Ovary (tissue), 9 donors: ENCODE results near the gene GRK5. TPM values are rescaled to one million over a fixed set of nuclear protein-coding genes. Genes with fewer than 3 reads are reported as not detected.

Experiments
- DNase-seq, 5 donors: peaks; one replicate each; pipeline ENCODE4 v3.0.0-alpha.2; 2019 to 2020
- H3K27ac ChIP-seq, 2 donors: fragments of 200-600 bp; one replicate each; pipeline versions ENCODE4 v1.5.1 to v1.8.0; 2019 to 2022
- H3K27me3 ChIP-seq: fragments of 200-600 bp; one replicate; pipeline ENCODE4 v1.8.0; 2022
- H3K36me3 ChIP-seq: fragments of 200-600 bp; sonication (generic); one replicate; pipeline ENCODE4 v1.5.1; 2019
- H3K4me1 ChIP-seq: one replicate; pipeline ENCODE4 v1.8.1; 2013; ENCODE audit warnings: mild to moderate bottlenecking, moderate library complexity; ENCODE audit not compliant: insufficient read depth
- H3K4me3 ChIP-seq: fragments of 200-600 bp; sonication (generic); one replicate; pipeline ENCODE4 v1.5.1; 2017
- H3K9me3 ChIP-seq, 2 donors: fragments of 200-600 bp in 1 of 2; sonication (generic) in 1 of 2; one replicate each; pipeline versions ENCODE4 v1.5.1 to v1.8.1; 2013 to 2019; ENCODE audit warnings: mild to moderate bottlenecking in 1 of 2, moderate library complexity in 1 of 2
- CTCF ChIP-seq, 3 donors: fragments of 450-650 bp in 2 of 3; fragments of 200-600 bp in 1 of 3; IDR thresholded peaks; one replicate each; pipeline versions ENCODE4 v1.5.1 to v1.8.0; 2016 to 2022; ENCODE audit warnings: antibody characterized with exemption in 3 of 3, mild to moderate bottlenecking in 1 of 3
- EP300 ChIP-seq: sonication (generic); formaldehyde crosslinking; IDR thresholded peaks from one replicate; pipeline ENCODE4 v1.6.1; 2017; ENCODE audit warnings: antibody characterized with exemption
- POLR2A ChIP-seq: fragments of 450-650 bp; IDR thresholded peaks from one replicate; pipeline ENCODE4 v1.6.1; 2017; ENCODE audit warnings: antibody characterized with exemption, mild to moderate bottlenecking, moderate library complexity
- WGBS, 3 donors: extraction: QIAGEN DNeasy Blood & Tissue Kit in 1 of 3; methylation state at CpG; one replicate each; pipeline versions ENCODE4 v1.1.5 to v1.1.7; 2013 to 2017; 5-methylcytosine and 5-hydroxymethylcytosine counted together
- intact Hi-C, 4 donors: fragments of 100-400 bp; cut with DNase I; formaldehyde crosslinking; loops; one replicate each; pipeline versions ENCODE4 v1.11.0 to v1.15.1; 2022 to 2023
- polyA plus RNA-seq, 2 donors: library from polyadenylated mRNA; stranded (reverse); fragments of 200-250 nt in 1 of 2; fragments of 350-450 nt in 1 of 2; fragmentation: Illumina TruSeq in 1 of 2; extraction: RNeasy Lipid Tissue Mini Kit (QIAGEN cat#74804) in 1 of 2; gene quantifications; one replicate each; pipeline ENCODE4 v1.2.3, GENCODE V29; 2013 to 2014
- total RNA-seq, 7 donors: library from RNA; depleted of rRNA in 2 of 7; stranded (reverse); fragments of >200 nt in 2 of 7; fragmentation: NEBNext Ultra II Directional in 3 of 7; extraction: Animal tissue kit (Norgen Biotek cat#: 25700) in 3 of 7; gene quantifications; one replicate each; pipeline versions ENCODE4 v1.1.0 to v1.2.4, GENCODE V29; 2016 to 2023
- donor health status: DM: no; HTN: no; CAD: no; lungs with moderate emphysema.
- donor health status: DM: no; HTN: no; CAD: no.
- donor health status: Bipolar disorder and iron deficiency.
- donor health status: DM: yes; HTN: yes; CAD: no.
- donor health status: DM: no; HTN: no; CAD: no.
- donor health status: DM: yes; HTN: yes; CAD: no.

GRK5 gene
- total and polyA plus RNA-seq, 9 donors, result 10.0 to 115 (median 38.2) TPM

- Histone ChIP-seq H3K36me3 (no peaks in the 10 kb centered on the region), H3K4me1 (peaks cover 11% of the 10 kb centered on the region), H3K4me3 (peak overlapping the region; percentile 96), H3K27me3 (no peaks in the 10 kb centered on the region), H3K27ac (peak overlapping the region; percentile 92 to 98), H3K9me3 (no peaks in the 10 kb centered on the region)
- DNase-seq, result no peak
- intact Hi-C loops, result loop anchor here (2.0 to 10.0 kb wide), 7 partner anchors 42 to 234 kb away; no protein-coding TSS in a partner anchor
- 1 to 3% (median 2%) methylated on average over 3 of the region's 3 CpGs for WGBS, 3 donors
- TF ChIP-seq EP300 (no peak), CTCF (IDR thresholded peaks at IDR 0.05) (no peak), POLR2A (no peak)
Measured at GRCh38 chr10:119208553-119208940, 1.2 kb downstream of the GRK5 start.

- WGBS, 3 donors, result 3 to 11% (median 6%) methylated on average over 15 of the region's 15 CpGs
- Histone ChIP-seq H3K27ac (peak overlapping the region; percentile 22 to 98), H3K9me3 (no peaks in the 10 kb centered on the region), H3K4me3 (peak overlapping the region; percentile 96), H3K27me3 (no peaks in the 10 kb centered on the region), H3K4me1 (peaks cover 11% of the 10 kb centered on the region), H3K36me3 (no peaks in the 10 kb centered on the region)
- TF ChIP-seq POLR2A, result peak; percentile 35
- no peak for TF ChIP-seq EP300
- TF ChIP-seq CTCF (IDR thresholded peaks at IDR 0.05), result peak; percentile 68 to 83 (median 83)
- intact Hi-C loops, result loop anchor here (2.0 to 10.0 kb wide), 7 partner anchors 42 to 234 kb away; no protein-coding TSS in a partner anchor
- peak; percentile 72 to 87 (median 84) for DNase-seq
Measured at GRCh38 chr10:119209035-119209735, 1.8 kb downstream of the GRK5 start.

GRCh38 chr10:119209736-119210355, 2.5 kb downstream of the GRK5 start:
- Histone ChIP-seq H3K27ac (peak overlapping the region; percentile 22 to 98), H3K4me1 (peaks cover 11% of the 10 kb centered on the region), H3K27me3 (no peaks in the 10 kb centered on the region), H3K9me3 (no peaks in the 10 kb centered on the region), H3K4me3 (peak overlapping the region; percentile 96), H3K36me3 (no peaks in the 10 kb centered on the region)
- 28 to 39% (median 30%) methylated on average over 9 of the region's 9 CpGs for WGBS, 3 donors
- no peak for DNase-seq
- intact Hi-C loops, result loop anchor here (2.0 to 10.0 kb wide), 8 partner anchors 41 to 233 kb away; no protein-coding TSS in a partner anchor
- no peak for TF ChIP-seq EP300
- TF ChIP-seq POLR2A, result peak; percentile 12

DNA sequence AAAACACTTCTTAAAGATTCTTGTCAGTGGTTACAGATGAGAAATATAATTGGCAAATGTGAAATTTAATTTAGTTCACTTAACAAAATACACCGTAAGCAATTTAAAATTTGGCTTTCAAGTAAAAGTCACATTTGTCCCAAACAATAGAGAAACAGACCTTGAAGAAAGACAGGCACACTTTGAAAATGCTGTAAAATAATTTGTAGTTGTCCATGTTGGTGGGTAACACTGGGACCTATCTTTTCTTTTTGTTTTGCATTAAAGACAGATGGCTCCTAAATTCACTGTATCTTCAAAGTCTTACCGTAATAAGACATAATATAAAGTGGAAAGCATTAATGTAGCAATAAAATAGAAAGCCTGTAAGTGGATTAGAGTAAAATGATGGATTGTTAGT, 3.3 kb downstream of the GRK5 start:
- intact Hi-C loops, result loop anchor here in 1 of 4 donors (10.0 kb wide), 1 partner anchor 74 kb away; no protein-coding TSS in a partner anchor
- no peak for DNase-seq
- Histone ChIP-seq H3K27ac (peak overlapping the region in 1 of 2 donors; percentile 34), H3K4me3 (no peak overlapping the region), H3K9me3 (no peaks in the 10 kb centered on the region), H3K36me3 (no peaks in the 10 kb centered on the region), H3K4me1 (peaks cover 12% of the 10 kb centered on the region), H3K27me3 (no peaks in the 10 kb centered on the region)
- 57 to 82% (median 60%) methylated on average over 2 of the region's 2 CpGs for WGBS, 3 donors
- TF ChIP-seq EP300 (no peak), CTCF (IDR thresholded peaks at IDR 0.05) (no peak), POLR2A (no peak)
